MCF 10A (cell line): Measurements from ENCODE around the gene SYT6. TPM values are rescaled to one million over a fixed set of nuclear protein-coding genes. Genes with fewer than 3 reads are reported as not detected.

Experiments
- BruUV-seq: library from RNA; stranded (reverse); fragments of 400-500 nt; replicated peaks from 2 replicates; lab custom pipeline; 2021; lab: Mats Ljungman, UMichigan
- CTCF ChIA-PET: fragments of 300-600 bp; sonication (Branson Sonifier 250); formaldehyde crosslinking; extraction: SDS; loops from one replicate; lab custom pipeline; 2021; ENCODE audit warnings: antibody characterized with exemption, inconsistent platforms; lab: Yijun Ruan, JAX
- POLR2A ChIA-PET: fragments of 300-600, 350-650 bp; sonication (Branson Sonifier 250); formaldehyde crosslinking; extraction: SDS; loops from one replicate; lab custom pipeline; 2020; ENCODE audit warnings: antibody characterized with exemption, inconsistent platforms; lab: Yijun Ruan, JAX
- DNase-seq: peaks from one replicate; pipeline ENCODE4 v3.0.0-alpha.2; 2018; ENCODE audit not compliant: unreplicated experiment
- H3K27ac Mint-ChIP-seq: one replicate; pipeline ENCODE4 v1.8.0; 2022; ENCODE audit warnings: mild to moderate bottlenecking, low read depth, mixed read lengths; ENCODE audit not compliant: unreplicated experiment
- H3K27me3 Mint-ChIP-seq: one replicate; pipeline ENCODE4 v1.8.0; 2022; ENCODE audit warnings: mixed read lengths; ENCODE audit not compliant: insufficient read depth, unreplicated experiment
- H3K36me3 Mint-ChIP-seq: one replicate; pipeline ENCODE4 v1.8.0; 2022; ENCODE audit warnings: mild to moderate bottlenecking, moderate library complexity, mixed read lengths; ENCODE audit not compliant: insufficient read depth, unreplicated experiment
- H3K4me1 Mint-ChIP-seq: one replicate; pipeline ENCODE4 v1.8.0; 2022; ENCODE audit warnings: mixed read lengths; ENCODE audit not compliant: insufficient read depth, unreplicated experiment
- H3K4me3 Mint-ChIP-seq: one replicate; pipeline ENCODE4 v1.8.0; 2022; ENCODE audit warnings: mild to moderate bottlenecking, moderate library complexity, mixed read lengths; ENCODE audit not compliant: unreplicated experiment
- H3K9me3 Mint-ChIP-seq: one replicate; pipeline ENCODE4 v1.8.0; 2022; ENCODE audit warnings: mixed read lengths; ENCODE audit not compliant: unreplicated experiment
- intact Hi-C: fragments of 100-400 bp; cut with micrococcal nuclease; formaldehyde crosslinking; loops from 2 replicates; pipeline ENCODE4 v1.14.1; 2022
- total RNA-seq: library from RNA; stranded (reverse); gene quantifications from 2 replicates; pipeline ENCODE4 v1.2.3, GENCODE V29; 2022
- TF ChIP-seq, protein P1 (sequence below): fragments of 200-600 bp; IDR thresholded peaks from one replicate; pipeline ENCODE4 v1.8.0; 2022; ENCODE audit warnings: antibody characterized with exemption, mild to moderate bottlenecking; ENCODE audit not compliant: unreplicated experiment

Gene SYT6
- total RNA-seq, 1 experiment from 2014 or later = not detected

- DNase-seq = no peak
- H3K36me3 Mint-ChIP-seq = no peaks in the 10 kb centered on the region
- H3K9me3 Mint-ChIP-seq = no peaks in the 10 kb centered on the region
- intact Hi-C loops = no loop called here
- H3K4me1 Mint-ChIP-seq = no peaks in the 10 kb centered on the region
- no peak overlapping the region for H3K27ac Mint-ChIP-seq
- TF ChIP-seq, protein P1, sequence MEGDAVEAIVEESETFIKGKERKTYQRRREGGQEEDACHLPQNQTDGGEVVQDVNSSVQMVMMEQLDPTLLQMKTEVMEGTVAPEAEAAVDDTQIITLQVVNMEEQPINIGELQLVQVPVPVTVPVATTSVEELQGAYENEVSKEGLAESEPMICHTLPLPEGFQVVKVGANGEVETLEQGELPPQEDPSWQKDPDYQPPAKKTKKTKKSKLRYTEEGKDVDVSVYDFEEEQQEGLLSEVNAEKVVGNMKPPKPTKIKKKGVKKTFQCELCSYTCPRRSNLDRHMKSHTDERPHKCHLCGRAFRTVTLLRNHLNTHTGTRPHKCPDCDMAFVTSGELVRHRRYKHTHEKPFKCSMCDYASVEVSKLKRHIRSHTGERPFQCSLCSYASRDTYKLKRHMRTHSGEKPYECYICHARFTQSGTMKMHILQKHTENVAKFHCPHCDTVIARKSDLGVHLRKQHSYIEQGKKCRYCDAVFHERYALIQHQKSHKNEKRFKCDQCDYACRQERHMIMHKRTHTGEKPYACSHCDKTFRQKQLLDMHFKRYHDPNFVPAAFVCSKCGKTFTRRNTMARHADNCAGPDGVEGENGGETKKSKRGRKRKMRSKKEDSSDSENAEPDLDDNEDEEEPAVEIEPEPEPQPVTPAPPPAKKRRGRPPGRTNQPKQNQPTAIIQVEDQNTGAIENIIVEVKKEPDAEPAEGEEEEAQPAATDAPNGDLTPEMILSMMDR = no peak
- BruUV-seq = no TSS peak
- ChIA-PET POLR2A (no interaction called here), CTCF (interaction anchor here (0.5 kb wide), 2 partner anchors 105 to 175 kb away, joined by 3 read pairs; no protein-coding TSS in a partner anchor)
- peaks cover under 1% of the 10 kb centered on the region for H3K27me3 Mint-ChIP-seq
- H3K4me3 Mint-ChIP-seq = no peak overlapping the region
Measured at GRCh38 chr1:114107474-114108435, 45.9 kb downstream of the SYT6 start.

- TF ChIP-seq, protein P1 = no peak
- Mint-ChIP-seq H3K27ac (no peak overlapping the region), H3K36me3 (no peaks in the 10 kb centered on the region), H3K4me3 (no peak overlapping the region), H3K9me3 (no peaks in the 10 kb centered on the region), H3K27me3 (peaks cover 23% of the 10 kb centered on the region), H3K4me1 (no peaks in the 10 kb centered on the region)
- ChIA-PET POLR2A (no interaction called here), CTCF (interaction anchor here (0.6 kb wide), 1 partner anchor 173 kb away, joined by 3 read pairs; no protein-coding TSS in a partner anchor)
- intact Hi-C loops = no loop called here
- BruUV-seq = no TSS peak
- DNase-seq = no peak
Measured at GRCh38 chr1:114105421-114105979, 48.2 kb downstream of the SYT6 start.

- ChIA-PET POLR2A (no interaction called here), CTCF (interaction anchor here (0.6 kb wide), 1 partner anchor 173 kb away, joined by 3 read pairs; no protein-coding TSS in a partner anchor)
- H3K4me1 Mint-ChIP-seq = no peaks in the 10 kb centered on the region
- no peak overlapping the region for H3K27ac Mint-ChIP-seq
- intact Hi-C loops = no loop called here
- no peak for DNase-seq
- H3K9me3 Mint-ChIP-seq = no peaks in the 10 kb centered on the region
- no TSS peak for BruUV-seq
- TF ChIP-seq, protein P1 = no peak
- H3K4me3 Mint-ChIP-seq = no peak overlapping the region
- H3K27me3 Mint-ChIP-seq = peaks cover 26% of the 10 kb centered on the region
- no peaks in the 10 kb centered on the region for H3K36me3 Mint-ChIP-seq
Measured at GRCh38 chr1:114104949-114105348, 48.7 kb downstream of the SYT6 start.

GRCh38 chr1:114103992-114104391 is 49.7 kb downstream of the SYT6 start:
- TF ChIP-seq, protein P1 = no peak
- CTCF ChIA-PET = no interaction called here
- Mint-ChIP-seq H3K9me3 (no peaks in the 10 kb centered on the region), H3K27ac (no peak overlapping the region), H3K27me3 (peaks cover 29% of the 10 kb centered on the region), H3K4me3 (no peak overlapping the region), H3K4me1 (no peaks in the 10 kb centered on the region), H3K36me3 (no peaks in the 10 kb centered on the region)
- intact Hi-C loops = no loop called here
- no peak for DNase-seq
- POLR2A ChIA-PET = no interaction called here
- no TSS peak for BruUV-seq
